GM12873 (cell line): Measurements from ENCODE around the gene METTL26.

Experiments
- TF ChIP-seq, protein P1 (sequence below): IDR thresholded peaks from 2 replicates; pipeline ENCODE4 v1.5.1; 2012; ENCODE audit warnings: low read depth, mild to moderate bottlenecking, moderate library complexity, low read length, control low read depth; ENCODE audit not compliant: insufficient read depth; ENCODE audit errors: missing control alignments

METTL26 gene

GRCh38 chr16:680967-681745 is 45.1 kb upstream of the METTL26 start:
- TF ChIP-seq, protein P1, sequence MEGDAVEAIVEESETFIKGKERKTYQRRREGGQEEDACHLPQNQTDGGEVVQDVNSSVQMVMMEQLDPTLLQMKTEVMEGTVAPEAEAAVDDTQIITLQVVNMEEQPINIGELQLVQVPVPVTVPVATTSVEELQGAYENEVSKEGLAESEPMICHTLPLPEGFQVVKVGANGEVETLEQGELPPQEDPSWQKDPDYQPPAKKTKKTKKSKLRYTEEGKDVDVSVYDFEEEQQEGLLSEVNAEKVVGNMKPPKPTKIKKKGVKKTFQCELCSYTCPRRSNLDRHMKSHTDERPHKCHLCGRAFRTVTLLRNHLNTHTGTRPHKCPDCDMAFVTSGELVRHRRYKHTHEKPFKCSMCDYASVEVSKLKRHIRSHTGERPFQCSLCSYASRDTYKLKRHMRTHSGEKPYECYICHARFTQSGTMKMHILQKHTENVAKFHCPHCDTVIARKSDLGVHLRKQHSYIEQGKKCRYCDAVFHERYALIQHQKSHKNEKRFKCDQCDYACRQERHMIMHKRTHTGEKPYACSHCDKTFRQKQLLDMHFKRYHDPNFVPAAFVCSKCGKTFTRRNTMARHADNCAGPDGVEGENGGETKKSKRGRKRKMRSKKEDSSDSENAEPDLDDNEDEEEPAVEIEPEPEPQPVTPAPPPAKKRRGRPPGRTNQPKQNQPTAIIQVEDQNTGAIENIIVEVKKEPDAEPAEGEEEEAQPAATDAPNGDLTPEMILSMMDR, result peak; percentile 20

- TF ChIP-seq, protein P1, result no peak
Measured at GRCh38 chr16:680625-680945, 44.5 kb upstream of the METTL26 start.

- TF ChIP-seq, protein P1, result no peak
Measured at GRCh38 chr16:679814-680624, 43.9 kb upstream of the METTL26 start, which contains the start of gene STUB1. Gene STUB1, plus strand, starts transcription at chr16:680410. Its CDS starts 116 bp downstream, at chr16:680526.

GRCh38 chr16:678858-679813 is 43.0 kb upstream of the METTL26 start:
- TF ChIP-seq, protein P1, result no peak

DNA sequence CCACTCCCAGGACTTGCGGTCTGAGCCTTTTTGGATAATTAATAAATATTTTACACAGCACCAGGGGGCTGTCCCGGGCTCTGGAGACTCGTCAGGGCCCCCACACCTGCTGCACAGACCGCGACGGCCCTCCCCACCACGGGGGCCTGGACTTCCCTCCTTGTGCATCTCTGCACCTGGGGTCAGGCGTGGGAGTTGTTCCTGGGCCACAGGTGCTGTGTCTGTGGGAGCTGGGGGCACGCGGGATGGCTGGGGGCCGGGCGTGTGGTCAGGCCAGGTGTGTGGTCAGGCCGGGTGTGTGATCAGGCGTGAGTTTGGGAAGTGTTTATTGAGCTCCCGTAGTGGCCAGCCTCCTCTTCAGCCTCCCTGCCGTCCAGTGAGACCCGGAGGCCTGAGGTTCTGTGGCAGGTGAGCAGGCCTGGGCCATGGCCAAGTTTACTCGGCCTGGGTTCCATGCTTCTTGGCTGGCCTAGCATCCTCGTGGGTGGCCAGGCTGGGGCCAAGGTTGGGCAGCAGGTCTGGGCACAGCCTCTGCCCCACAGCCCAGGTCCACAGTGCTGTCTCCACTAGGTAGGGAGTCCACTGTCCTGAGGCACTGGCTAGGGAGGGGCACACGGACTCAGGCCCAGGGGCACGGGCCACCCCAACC is 42.2 kb upstream of the METTL26 start:
- TF ChIP-seq, protein P1, result no peak

DNA sequence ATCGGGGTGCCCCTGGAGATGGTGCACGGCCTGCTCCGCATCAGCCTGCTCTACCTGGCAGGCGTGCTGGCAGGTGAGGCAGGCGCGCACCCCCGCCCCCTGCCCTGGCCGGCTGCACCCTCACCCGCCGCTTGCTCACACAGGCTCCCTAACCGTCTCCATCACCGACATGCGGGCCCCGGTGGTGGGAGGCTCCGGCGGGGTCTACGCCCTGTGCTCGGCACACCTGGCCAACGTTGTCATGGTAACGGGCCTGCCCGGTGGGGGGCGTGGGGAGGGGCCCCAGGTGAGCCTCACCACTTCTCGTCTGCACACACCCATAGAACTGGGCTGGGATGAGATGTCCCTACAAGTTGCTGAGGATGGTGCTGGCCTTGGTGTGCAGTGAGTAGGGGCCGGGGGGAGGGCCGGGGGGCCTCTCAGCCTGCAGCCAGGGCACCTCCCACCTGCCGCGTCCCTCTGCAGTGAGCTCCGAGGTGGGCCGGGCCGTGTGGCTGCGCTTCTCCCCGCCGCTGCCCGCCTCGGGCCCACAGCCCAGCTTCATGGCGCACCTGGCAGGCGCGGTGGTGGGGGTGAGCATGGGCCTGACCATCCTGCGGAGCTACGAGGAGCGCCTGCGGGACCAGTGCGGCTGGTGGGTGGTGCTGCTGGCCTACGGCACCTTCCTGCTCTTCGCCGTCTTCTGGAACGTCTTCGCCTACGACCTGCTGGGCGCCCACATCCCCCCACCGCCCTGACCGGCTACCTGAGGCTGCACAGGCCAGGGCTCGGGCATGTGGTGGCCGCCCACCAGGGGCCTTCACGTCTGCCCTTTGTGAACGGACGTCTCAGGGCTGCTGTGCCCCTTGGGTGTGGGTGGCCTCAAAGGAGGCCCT is 41.4 kb upstream of the METTL26 start:
- TF ChIP-seq, protein P1, result no peak
